K562 (cell line): ENCODE measurements around the gene KCNK3. TPM values are rescaled to one million over a fixed set of nuclear protein-coding genes. Genes with fewer than 3 reads are reported as not detected.

Experiments
- ATF7 ChIP-seq: fragments of 450-650 bp; IDR thresholded peaks from 2 replicates; pipeline ENCODE4 v1.7.1; 2014; ENCODE audit warnings: mild to moderate bottlenecking, moderate library complexity
- CTCFL ChIP-seq: IDR thresholded peaks from 2 replicates; pipeline ENCODE4 v1.6.1; 2011; ENCODE audit warnings: borderline replicate concordance, low read depth, mild to moderate bottlenecking, moderate library complexity, low read length; ENCODE audit not compliant: insufficient read depth, poor library complexity, severe bottlenecking
- KLF10 ChIP-seq: fragments of 250-450 bp; sonication (Bioruptor Pico); IDR thresholded peaks from 2 replicates; pipeline ENCODE4 v1.6.1; 2021; ENCODE audit warnings: matching md5 sums
- MITF ChIP-seq: IDR thresholded peaks from 2 replicates; pipeline ENCODE4 v1.6.1; 2014; ENCODE audit warnings: antibody characterized with exemption
- NR2C2 ChIP-seq, 2 experiments: fragments of 200-800 bp in 1 of 2; sonication (Bioruptor generic) in 1 of 2; sonication (generic) in 1 of 2; formaldehyde crosslinking in 1 of 2; IDR thresholded peaks; 2 replicates each; pipeline versions ENCODE4 v1.6.1 to v1.8.0; 2016 to 2022; ENCODE audit warnings: mild to moderate bottlenecking in 1 of 2, missing compliant biosample characterization in 1 of 2, missing genetic modification characterization in 1 of 2, missing genetic modification reagents in 1 of 2
- REST ChIP-seq, 2 experiments: fragments of 450-650 bp; formaldehyde crosslinking in 1 of 2; IDR thresholded peaks; 2 replicates each; pipeline versions ENCODE4 v1.4.0 to v1.6.1; 2014 to 2020; ENCODE audit warnings: mild to moderate bottlenecking in 2 of 2, borderline replicate concordance in 1 of 2, low read depth in 1 of 2
- ZBTB34 ChIP-seq: fragments of 250-450 bp; sonication (Bioruptor Pico); IDR thresholded peaks from 2 replicates; pipeline ENCODE4 v1.8.0; 2021; ENCODE audit warnings: mild to moderate bottlenecking, moderate library complexity
- ZNF232 ChIP-seq: sonication (generic); formaldehyde crosslinking; IDR thresholded peaks from 2 replicates; pipeline ENCODE4 v1.8.0; 2022; ENCODE audit warnings: mild to moderate bottlenecking, missing genetic modification reagents
- ZNF77 ChIP-seq: fragments of 250-450 bp; sonication (Bioruptor Pico); IDR thresholded peaks from 2 replicates; pipeline ENCODE4 v1.5.0; 2020
- ZZZ3 ChIP-seq: fragments of 450-650 bp; IDR thresholded peaks from 2 replicates; pipeline ENCODE4 v1.6.1; 2016; ENCODE audit warnings: antibody characterized with exemption, mild to moderate bottlenecking, moderate library complexity
- polyA plus RNA-seq, 8 experiments: library from polyadenylated mRNA; depleted of rRNA in 4 of 8; stranded (reverse) in 5 of 8; unstranded in 3 of 8; fragments of >200 nt; fragmentation: Nextera tagmentation in 2 of 8; fragmentation: Illumina TruSeq in 1 of 8; extraction: Ambion mirVana in 2 of 8; extraction: Trizol in 1 of 8; gene quantifications; 2 replicates each; pipeline versions ENCODE4 v1.2.1 to v1.2.3, GENCODE V29; 2011 to 2014; ENCODE audit warnings: inconsistent platforms in 1 of 8, missing spikeins in 1 of 8
- total RNA-seq, 7 experiments: library from RNA; depleted of rRNA in 6 of 7; stranded (reverse); fragments of >200 nt in 6 of 7; fragmentation: Illumina TruSeq in 2 of 7; extraction: Trizol in 2 of 7; gene quantifications; 2 replicates each; pipeline versions ENCODE4 v1.2.1 to v1.2.3, GENCODE V29; 2011 to 2021; ENCODE audit warnings: low replicate concordance in 1 of 7

Gene KCNK3
- total and polyA plus RNA-seq, 9 of the 15 experiments (the other 6 are each of a cell fraction or from before 2014, with no cell fraction given): 0.01 to 0.20 (median 0.07) TPM; not detected in 5

- peak; percentile 98 for TF ChIP-seq REST (IDR thresholded peaks at IDR 0.05; ENCODE audit: borderline replicate concordance)
- TF ChIP-seq REST (CRISPR knock-in tag; IDR thresholded peaks at IDR 0.05; ENCODE audit: low read depth): peak; percentile 58; the same call in 1 of the 2 replicates
- TF ChIP-seq ZNF232 (CRISPR knock-in tag): no peak
- peak; percentile 28; the same call in 1 of the 2 replicates for TF ChIP-seq ZBTB34 (CRISPR knock-in tag)
- no peak for TF ChIP-seq KLF10 (CRISPR knock-in tag)
- no peak for TF ChIP-seq NR2C2 (CRISPR knock-in tag; IDR thresholded peaks at IDR 0.05)
- peak; percentile 94 for TF ChIP-seq NR2C2 (tag; IDR thresholded peaks at IDR 0.05)
- no peak for TF ChIP-seq ZZZ3
- no peak for TF ChIP-seq ZNF77 (CRISPR knock-in tag)
- peak; percentile 96 for TF ChIP-seq ATF7
- TF ChIP-seq CTCFL: no peak
- TF ChIP-seq MITF: no peak
These were observed 65.6 kb downstream of the KCNK3 start (continued) for GRCh38 chr2:26757873-26758789.
